ENCODE measurements around the gene GADL1.

Gene GADL1

GRCh38 chr3:30698549-30698948, 195.9 kb downstream of the GADL1 start:
- no peak for DNase-seq (ENCODE audit: low spot score)
- no peak overlapping the region for H3K27ac ChIP-seq
- ChIA-PET CTCF (no interaction called here), POLR2A (ENCODE audit: low non-redundant PET) (no interaction called here)
- TF ChIP-seq CTCF (conservative IDR thresholded peaks at IDR 0.05; ENCODE audit: low read depth) = no peak

- no peak overlapping the region for H3K27ac ChIP-seq
- ChIA-PET CTCF (interaction anchor here (0.6 to 1.4 kb wide), 2 partner anchors 654 to 1813 kb away, joined by 3 to 5 read pairs; no protein-coding TSS in a partner anchor), POLR2A (ENCODE audit: low non-redundant PET) (no interaction called here)
- no peak for DNase-seq (ENCODE audit: low spot score)
- TF ChIP-seq CTCF (conservative IDR thresholded peaks at IDR 0.05; ENCODE audit: low read depth) = no peak
Observed at GRCh38 chr3:30696896-30697295, 197.6 kb downstream of the GADL1 start.

GRCh38 chr3:30696403-30696819, 198.1 kb downstream of the GADL1 start:
- DNase-seq (ENCODE audit: low spot score) = no peak
- TF ChIP-seq CTCF (conservative IDR thresholded peaks at IDR 0.05; ENCODE audit: low read depth) = no peak
- no peak overlapping the region for H3K27ac ChIP-seq
- ChIA-PET CTCF (interaction anchor here (0.7 to 1.4 kb wide), 2 partner anchors 8 to 654 kb away, joined by 3 read pairs; no protein-coding TSS in a partner anchor), POLR2A (ENCODE audit: low non-redundant PET) (no interaction called here)

- DNase-seq (ENCODE audit: low spot score) = no peak
- TF ChIP-seq CTCF (conservative IDR thresholded peaks at IDR 0.05; ENCODE audit: low read depth) = no peak
- CTCF ChIA-PET = interaction anchor here (0.7 kb wide), 1 partner anchor 9 kb away, joined by 3 read pairs; no protein-coding TSS in a partner anchor
- H3K27ac ChIP-seq = no peak overlapping the region
- POLR2A ChIA-PET (ENCODE audit: low non-redundant PET) = no interaction called here
Observed at GRCh38 chr3:30695302-30696061, 199.0 kb downstream of the GADL1 start.

- POLR2A ChIA-PET (ENCODE audit: low non-redundant PET) = no interaction called here
- CTCF ChIA-PET = interaction anchor here (1.4 kb wide), 1 partner anchor 652 kb away, joined by 4 read pairs; no protein-coding TSS in a partner anchor
- DNase-seq (ENCODE audit: low spot score) = no peak
- no peak overlapping the region for H3K27ac ChIP-seq
- TF ChIP-seq CTCF (conservative IDR thresholded peaks at IDR 0.05; ENCODE audit: low read depth) = no peak
Observed at GRCh38 chr3:30694668-30695067, 199.8 kb downstream of the GADL1 start.

GRCh38 chr3:30694148-30694547, 200.3 kb downstream of the GADL1 start:
- no peak overlapping the region for H3K27ac ChIP-seq
- no peak for DNase-seq (ENCODE audit: low spot score)
- CTCF ChIA-PET = interaction anchor here (1.2 to 1.5 kb wide), 3 partner anchors 86 to 651 kb away, joined by 4 to 9 read pairs (median 4); no protein-coding TSS in a partner anchor
- TF ChIP-seq CTCF (conservative IDR thresholded peaks at IDR 0.05; ENCODE audit: low read depth) = no peak
- POLR2A ChIA-PET (ENCODE audit: low non-redundant PET) = no interaction called here

Data from RWPE1 (cell line).